GM18498 (cell line): ENCODE data around the gene APPBP2.
A peak's percentile ranks its signal among the peaks of the same experiment; 100 is the strongest.
"Not testable (repeated sequence)": the region's sequence is repeated elsewhere in the genome, so short reads cannot be mapped to it uniquely, and the experiment has no call there.

Experiments
- ATAC-seq: cut with Tn5 transposase; IDR thresholded peaks from one replicate; pipeline ENCODE4 v1.9.1; 2021; ENCODE audit warnings: mild to moderate bottlenecking, moderate library complexity; ENCODE audit not compliant: unreplicated experiment

APPBP2 gene, protein sequence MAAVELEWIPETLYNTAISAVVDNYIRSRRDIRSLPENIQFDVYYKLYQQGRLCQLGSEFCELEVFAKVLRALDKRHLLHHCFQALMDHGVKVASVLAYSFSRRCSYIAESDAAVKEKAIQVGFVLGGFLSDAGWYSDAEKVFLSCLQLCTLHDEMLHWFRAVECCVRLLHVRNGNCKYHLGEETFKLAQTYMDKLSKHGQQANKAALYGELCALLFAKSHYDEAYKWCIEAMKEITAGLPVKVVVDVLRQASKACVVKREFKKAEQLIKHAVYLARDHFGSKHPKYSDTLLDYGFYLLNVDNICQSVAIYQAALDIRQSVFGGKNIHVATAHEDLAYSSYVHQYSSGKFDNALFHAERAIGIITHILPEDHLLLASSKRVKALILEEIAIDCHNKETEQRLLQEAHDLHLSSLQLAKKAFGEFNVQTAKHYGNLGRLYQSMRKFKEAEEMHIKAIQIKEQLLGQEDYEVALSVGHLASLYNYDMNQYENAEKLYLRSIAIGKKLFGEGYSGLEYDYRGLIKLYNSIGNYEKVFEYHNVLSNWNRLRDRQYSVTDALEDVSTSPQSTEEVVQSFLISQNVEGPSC

DNA sequence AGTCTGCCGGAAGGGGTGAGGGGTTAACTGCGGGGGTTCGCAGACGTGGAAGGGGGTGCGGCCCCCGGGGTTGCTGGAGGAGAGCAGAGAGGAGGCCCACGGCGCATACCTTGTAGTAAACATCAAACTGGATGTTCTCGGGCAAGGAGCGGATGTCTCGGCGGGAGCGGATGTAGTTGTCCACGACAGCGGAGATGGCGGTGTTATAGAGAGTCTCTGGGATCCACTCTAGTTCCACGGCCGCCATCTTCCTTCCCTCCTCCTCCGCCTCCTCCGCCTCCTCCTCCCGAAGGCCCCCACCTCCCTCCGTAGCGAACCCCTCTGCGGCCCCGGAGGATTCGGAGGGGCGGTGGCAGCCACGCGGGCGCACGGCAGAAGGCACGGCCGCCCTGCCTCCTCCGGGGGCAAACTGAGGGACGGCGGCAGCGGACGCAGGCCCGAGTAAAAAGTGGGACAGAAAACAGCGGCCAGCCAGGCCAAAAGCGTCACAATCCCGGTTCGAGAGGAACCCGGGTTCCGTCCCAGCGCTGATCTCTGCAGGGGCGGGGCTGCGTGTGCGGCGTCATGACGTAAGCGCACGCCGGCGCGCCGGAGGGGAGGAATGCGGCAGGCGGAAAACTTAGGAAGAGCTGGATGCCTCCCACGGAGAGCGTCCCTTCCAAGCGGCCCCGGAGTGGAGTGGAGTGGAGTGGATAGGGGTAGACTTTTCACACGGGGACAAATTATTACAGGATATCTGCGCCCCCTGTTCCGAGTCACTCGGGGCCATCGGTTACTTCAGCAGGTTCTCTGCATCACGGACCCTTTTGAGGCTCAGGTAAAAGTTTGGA, at the start of gene APPBP2:
APPBP2 (minus strand) TSS at position 558 of the 830 bp plus-strand sequence; CDS start at position 247, 311 bp downstream.
- ATAC-seq, result peak; percentile 92

DNA sequence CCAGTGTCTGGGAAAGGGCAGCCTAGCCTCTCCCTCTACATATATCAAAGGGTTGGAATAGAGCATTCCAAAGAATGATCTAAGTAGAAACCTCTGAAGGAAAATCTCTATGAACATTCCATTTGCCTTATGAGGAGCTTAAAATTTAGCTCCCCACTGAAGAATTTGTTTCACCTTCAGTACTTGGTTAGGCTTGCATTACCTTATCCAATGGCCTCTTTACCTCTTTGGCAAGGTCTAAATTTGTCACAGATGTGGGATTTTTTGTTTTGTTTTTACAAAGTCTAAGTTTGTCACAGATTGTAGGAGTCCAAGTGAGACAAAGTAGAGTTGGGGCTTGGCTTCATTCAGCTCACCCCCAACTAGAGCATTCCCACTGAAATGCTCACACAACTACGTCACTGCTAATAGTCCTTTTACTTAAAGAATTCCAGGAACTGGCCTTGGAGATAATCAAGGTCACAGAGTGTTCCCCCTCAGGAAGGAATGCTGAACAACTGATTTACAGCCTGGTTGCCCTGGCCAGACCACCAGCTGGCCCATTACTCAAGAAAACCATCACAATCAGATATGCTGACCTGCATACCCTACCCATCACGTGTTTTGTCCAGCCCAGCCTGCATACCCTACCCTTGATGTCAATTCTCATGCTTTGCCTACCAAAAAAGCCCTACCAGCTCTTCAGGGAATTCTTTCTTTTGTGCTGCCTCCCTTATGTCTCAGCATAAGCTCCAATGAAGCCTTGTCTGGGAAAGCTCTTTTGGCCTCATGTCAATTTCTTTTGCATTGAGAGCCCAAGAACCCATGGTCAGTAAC, 47.4 kb upstream of the APPBP2 start:
- no peak for ATAC-seq

DNA sequence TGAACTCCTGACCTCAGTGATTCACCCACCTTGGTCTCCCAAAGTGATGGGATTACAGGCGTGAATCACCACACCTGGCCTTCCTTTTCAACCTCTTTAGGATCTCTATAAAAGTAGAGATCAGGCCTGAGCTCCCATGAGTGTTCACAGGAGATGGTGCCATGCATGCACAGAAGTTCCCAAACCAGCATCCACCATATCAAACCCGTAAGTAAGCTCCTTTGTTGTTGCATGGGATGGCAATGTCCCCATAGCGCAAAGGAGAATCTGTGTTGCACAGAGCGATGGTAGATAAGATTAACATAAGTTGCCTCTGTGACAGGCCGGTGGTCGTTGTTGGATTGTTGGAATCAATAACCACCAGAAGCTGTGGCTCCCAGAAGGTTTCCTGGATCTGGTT, 39.2 kb upstream of the APPBP2 start:
- ATAC-seq, result no peak

DNA sequence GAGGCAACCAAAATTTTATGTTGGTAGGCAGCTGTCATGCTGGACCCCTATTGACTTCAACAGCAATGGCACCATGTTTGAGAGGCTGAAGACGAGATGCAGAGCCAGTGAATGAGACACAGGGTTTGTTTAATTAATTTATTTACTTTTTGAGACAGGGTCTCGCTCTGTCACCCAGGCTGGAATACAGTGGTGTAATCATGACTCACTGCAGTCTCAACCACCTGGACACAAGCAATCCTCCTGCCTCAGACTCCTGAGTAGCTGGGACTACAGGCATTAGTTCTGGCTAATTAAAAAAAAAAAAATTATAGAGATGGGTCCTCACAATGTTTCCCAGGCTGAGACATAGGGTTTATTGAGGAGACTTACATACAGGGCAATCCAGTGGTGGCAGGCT, 37.7 kb upstream of the APPBP2 start:
- no peak for ATAC-seq

DNA sequence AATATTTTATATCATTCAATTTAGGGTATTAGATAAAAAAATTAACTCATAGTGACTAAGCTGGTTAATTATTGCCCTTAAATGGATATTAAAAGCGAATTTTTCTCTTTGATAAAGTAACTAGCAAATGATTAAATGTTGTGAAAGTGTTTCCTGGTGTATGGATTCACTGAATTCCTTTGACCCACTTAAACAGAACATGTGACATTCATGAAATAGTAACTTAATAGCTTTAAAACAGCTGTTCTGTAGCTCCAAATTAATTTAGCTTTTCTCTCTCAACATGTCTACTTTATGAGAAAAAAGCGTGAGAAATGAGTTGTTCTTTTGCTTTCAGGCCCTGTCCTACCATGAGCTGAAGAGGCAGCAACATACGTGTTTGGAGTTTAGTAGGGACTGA, 36.4 kb upstream of the APPBP2 start:
- ATAC-seq, result no peak

DNA sequence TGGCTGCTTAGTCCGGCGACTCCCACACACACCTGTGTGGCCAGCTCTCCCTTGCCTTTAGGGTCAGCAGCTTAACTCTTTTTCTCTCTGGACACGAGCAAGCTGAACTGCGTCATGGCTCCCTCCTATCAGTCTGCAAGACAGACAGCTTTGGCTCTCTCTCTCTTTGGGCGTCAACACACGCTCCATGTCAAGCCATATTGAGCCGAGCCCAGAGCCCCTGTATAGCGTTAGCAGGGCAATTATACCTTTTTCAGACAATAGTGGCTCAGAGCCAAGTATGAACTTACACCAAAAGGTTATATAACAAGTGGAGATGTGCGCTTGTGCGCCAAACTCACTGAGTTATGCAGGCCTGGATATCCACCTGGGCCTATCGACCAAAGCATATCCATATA, 34.8 kb upstream of the APPBP2 start:
- no peak for ATAC-seq

DNA sequence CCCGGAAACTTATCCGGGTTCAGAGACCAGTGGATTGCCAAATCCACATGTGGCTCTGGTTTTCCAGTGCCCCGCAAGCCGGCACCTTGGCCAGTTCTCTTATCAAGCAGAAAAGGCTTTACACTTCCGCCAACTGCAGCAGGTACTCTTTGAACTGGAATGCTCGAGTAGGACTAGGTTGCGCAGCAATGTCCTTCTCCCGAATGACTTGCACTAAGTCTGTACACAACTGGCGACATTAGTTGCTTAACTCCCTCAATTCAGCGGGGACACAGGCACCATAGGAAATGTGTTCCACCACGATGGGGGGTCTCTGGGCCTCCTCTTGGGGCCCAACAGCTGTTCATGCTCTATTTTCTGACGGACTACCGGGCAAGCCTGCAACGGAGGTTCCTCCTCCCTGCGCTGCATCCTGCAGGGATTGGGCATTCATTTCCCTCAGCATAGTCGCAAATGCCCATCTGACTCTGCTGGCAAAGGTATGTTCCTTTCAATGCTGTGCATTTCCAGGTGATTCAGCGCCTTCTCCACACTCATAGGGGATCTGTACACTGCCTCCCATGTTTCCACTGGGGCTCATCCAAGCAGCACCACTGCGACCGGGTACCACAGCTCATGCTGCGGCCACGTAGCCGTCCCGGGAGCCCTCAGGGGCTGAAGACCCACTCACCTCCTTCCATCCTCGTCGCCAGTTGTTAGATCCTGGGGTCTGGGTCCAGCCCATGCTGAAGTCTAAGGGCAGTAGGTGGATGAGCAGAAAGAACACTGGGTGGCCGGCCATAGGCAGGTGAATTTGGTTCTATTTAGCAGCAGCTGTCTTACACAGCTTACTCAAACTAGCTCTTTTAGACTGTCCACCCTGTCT, 34.2 kb upstream of the APPBP2 start:
- ATAC-seq, result no peak

DNA sequence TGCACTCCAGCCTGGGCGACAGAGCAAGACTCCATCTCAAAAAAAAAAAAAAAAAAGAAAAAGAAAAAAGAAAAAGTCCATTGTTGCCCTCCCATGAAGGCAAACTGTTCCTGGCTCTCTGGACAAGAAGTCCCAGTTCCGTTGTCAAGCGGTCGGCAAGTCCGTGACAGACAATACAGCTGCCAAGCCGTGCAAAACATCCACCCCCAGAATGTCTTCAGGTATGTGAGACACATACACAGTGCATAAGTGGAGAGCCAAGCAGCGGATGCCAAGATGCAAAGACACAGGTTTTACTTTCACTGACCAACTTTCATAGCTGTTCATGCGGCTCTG, 33.6 kb upstream of the APPBP2 start:
- ATAC-seq, result no peak

DNA sequence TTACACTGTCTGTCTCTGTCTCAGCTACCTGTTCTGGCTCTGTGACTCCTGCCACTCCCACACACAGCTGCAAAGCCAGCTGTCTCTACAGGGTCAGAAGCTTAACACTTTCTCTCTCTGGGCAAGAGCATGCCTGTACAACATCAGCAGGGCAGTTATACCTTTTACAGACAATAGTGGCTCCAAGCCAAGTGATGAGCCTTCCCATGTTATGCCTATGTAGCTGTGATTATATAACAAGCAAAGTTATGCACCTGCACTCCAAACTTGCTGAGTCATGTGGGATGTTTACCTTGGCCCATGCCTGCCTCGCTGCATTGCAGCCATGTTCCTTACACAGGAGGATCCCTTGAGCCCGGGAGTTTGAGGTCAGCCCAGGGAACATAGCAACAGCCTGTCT, 31.8 kb upstream of the APPBP2 start:
- ATAC-seq, result no peak

DNA sequence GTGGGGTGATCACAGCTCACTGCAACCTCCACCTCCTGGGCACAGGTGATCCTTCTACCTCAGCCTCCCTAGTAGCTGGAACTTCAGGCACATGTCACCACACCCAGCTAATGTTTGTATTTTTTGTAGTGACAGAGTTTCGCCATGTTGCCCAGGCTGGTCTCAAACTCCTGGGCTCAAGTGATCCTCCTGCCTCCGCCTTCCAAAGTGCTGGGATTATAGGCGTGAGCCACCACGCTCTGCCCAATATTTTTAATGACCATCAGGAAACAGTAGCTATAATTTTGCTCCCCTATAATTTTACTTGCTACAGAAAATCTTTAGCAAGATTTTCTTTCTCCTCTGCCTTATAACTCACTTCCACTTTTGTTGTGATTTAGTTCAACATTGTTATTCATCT, 29.7 kb upstream of the APPBP2 start:
- ATAC-seq, result no peak

DNA sequence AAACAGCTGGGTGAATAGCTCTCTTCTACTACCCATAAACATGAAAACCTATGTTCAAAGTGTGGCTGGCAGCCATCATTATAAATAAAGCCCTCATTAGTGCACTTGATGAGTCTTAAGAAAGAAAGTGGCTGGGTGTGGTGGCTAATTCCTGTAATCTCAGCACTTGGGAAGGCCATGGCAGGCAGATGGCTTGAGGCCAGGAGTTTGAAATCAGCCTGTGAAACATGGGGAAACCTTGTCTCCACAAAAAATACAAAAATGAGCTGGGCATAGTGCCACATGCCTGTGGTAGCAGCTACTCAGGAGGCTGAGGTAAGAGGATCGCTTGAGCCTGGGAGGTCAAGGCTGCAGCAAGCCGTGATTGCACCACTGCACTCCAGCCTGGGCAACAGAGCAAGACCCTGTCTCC, 28.3 kb upstream of the APPBP2 start:
- ATAC-seq, result no peak

DNA sequence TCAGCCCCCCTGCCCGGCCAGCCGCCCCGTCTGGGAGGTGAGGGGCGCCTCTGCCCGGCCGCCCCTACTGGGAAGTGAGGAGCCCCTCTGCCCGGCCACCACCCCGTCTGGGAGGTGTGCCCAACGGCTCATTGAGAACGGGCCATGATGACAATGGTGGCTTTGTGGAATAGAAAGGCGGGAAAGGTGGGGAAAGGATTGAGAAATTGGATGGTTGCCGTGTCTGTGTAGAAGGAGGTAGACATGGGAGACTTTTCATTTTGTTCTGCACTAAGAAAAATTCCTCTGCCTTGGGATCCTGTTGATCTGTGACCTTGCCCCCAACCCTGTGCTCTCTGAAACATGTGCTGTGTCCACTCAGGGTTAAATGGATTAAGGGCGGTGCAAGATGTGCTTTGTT, 26.2 kb upstream of the APPBP2 start:
- ATAC-seq, result not testable (repeated sequence)

DNA sequence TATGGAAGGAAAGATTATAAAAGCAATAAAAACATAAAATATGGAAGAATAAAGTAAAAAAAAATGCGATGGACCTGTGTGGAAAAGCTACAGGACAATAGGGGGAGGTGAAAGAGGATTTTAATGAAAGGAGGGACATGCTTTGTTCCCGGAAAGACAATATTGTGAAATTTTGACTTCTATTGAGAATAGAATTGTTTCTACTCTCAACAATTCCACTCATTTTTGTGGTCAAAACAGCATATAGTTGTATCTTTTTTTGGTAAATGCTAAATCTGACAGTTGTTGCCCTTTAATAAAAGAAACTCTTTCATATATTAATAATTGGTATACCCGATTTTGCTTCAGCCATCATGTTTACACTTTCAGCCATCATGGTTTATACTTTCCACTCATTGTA, 22.9 kb upstream of the APPBP2 start:
- ATAC-seq, result no peak

DNA sequence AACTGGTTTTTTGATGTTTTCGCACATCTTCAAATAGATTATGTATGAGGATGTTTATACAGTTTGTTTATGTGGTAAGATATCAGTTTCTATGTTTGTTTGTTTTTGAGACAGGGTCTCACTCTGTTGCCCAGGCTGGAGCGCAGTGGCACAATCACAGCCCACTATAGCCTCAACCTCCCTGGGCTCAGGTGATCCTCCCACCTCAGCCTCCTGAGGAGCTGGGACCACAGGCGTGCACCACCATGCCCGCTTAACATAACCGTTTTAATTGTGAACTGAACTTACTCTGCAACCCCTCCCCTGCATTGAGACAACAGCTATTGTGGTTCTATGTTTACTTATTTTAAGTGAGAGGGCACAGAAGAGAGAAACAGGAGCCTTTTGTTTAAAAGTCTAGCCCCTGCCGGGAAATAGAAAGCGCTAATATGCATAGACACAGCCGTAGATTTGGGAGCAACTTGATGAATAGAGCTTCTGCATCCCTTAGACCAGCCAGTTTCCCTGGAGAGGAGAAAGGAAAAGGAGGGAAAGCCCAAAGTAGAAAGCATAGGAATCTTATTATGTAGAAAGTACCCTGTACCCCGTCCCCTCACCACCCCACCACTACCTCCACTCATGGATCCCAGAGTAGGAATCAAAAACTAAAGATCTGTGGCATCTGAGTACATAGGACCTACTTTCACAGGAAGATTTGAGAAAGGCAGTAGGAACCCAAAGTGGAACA, 19.6 kb upstream of the APPBP2 start:
- no peak for ATAC-seq

DNA sequence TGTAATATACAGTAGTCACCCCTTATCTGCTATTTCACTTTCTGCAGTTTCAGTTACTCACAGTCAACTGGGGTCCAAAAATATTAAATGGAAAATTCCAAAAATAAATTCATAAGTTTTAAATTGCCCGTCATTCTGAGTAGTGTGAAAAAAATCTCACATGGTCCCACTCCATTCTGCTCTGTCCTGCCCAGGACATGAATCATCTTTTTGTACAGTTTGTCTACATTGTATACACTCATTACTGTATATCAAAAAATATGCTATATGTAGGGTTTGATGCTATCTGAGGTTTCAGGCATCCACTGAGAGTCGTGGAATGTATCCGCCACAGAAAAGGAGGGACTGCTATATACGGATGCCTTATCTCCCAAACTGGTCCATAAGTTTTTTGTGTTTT, 16.0 kb upstream of the APPBP2 start:
- no peak for ATAC-seq

DNA sequence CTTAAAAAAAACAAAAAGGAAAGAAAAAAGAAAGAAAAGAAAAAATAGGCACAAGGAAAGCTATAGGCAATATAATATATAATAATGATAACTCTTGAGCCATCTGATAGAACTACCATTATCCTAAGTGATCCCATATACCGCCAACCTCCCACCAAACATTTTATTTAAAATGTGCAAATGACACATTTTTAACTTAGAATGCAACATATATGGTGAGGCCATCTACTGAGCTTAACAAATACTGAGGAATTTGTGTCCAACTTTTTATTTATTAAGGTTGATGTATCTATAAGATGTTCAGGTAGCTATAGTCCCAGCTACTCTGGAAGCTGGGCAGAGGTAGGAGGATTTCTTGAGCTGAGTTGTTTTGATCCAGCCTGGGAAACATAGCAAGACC, 14.4 kb upstream of the APPBP2 start:
- no peak for ATAC-seq

DNA sequence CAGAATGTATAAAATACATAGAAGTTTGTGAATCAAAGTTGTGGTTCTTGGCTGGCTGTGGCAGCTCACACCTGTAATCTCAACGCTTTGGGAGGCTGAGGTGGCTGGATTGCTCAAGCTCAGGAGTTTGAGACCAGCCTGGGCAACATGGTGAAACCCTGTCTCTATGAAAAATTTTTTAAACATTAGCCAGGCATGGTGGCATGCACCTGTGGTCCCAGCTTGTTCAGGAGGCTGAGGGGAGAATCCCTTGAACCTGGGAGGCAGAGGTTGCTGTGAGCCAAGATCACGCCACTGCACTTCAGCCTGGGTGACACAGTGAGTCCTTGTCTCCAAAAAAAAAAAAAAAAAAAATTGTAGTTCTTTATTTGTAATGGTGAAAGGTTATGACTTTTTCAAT, 13.8 kb upstream of the APPBP2 start:
- no peak for ATAC-seq

DNA sequence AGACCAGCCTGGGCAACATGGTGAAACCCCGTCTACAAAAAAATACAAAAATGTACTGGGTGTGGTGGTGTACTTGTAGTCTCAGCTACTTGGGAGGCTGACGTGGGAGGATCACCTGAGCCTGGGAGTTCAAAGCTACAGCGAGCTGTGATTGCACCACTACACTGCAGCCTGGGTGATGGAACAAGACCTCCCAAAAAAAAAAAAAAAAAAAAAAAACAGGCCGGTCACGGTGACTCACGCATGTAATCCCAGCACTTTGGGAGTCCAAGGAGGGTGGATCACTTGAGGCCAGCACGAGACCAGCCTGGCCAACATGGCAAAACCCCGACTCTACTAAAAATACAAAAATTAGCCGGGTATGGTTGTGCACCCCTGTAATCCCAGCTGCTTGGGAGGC, 12.7 kb upstream of the APPBP2 start:
- ATAC-seq, result no peak
